ENCODE measurements around the gene C1orf159.
A peak's percentile ranks its signal among the peaks of the same experiment; 100 is the strongest.
"Not testable (repeated sequence)": the region's sequence is repeated elsewhere in the genome, so short reads cannot be mapped to it uniquely, and the experiment has no call there.

The C1orf159 gene

GRCh38 chr1:1145547-1145914 lies 29.6 kb upstream of the C1orf159 start:
- Mint-ChIP-seq H3K4me1 (no peaks in the 10 kb centered on the region), H3K4me3 (no peak overlapping the region), H3K9me3 (no peaks in the 10 kb centered on the region), H3K27ac (ENCODE audit: low read depth) (no peak overlapping the region), H3K27me3 (peaks cover 9% of the 10 kb centered on the region), H3K36me3 (ENCODE audit: insufficient read depth) (no peaks in the 10 kb centered on the region)
- ATAC-seq (replicated peaks; ENCODE audit: extremely low read depth, poor library complexity, severe bottlenecking) (no peak), DNase-seq (ENCODE audit: low spot score in 2 of 2) (no peak)

GRCh38 chr1:1144843-1145546 lies 29.1 kb upstream of the C1orf159 start:
- Mint-ChIP-seq H3K27me3 (peaks cover 9% of the 10 kb centered on the region), H3K36me3 (ENCODE audit: insufficient read depth) (no peaks in the 10 kb centered on the region), H3K4me1 (no peaks in the 10 kb centered on the region), H3K4me3 (no peak overlapping the region), H3K27ac (ENCODE audit: low read depth) (no peak overlapping the region), H3K9me3 (no peaks in the 10 kb centered on the region)
- ATAC-seq (replicated peaks; ENCODE audit: extremely low read depth, poor library complexity, severe bottlenecking) (no peak), DNase-seq (ENCODE audit: low spot score in 2 of 2) (no peak)

DNA sequence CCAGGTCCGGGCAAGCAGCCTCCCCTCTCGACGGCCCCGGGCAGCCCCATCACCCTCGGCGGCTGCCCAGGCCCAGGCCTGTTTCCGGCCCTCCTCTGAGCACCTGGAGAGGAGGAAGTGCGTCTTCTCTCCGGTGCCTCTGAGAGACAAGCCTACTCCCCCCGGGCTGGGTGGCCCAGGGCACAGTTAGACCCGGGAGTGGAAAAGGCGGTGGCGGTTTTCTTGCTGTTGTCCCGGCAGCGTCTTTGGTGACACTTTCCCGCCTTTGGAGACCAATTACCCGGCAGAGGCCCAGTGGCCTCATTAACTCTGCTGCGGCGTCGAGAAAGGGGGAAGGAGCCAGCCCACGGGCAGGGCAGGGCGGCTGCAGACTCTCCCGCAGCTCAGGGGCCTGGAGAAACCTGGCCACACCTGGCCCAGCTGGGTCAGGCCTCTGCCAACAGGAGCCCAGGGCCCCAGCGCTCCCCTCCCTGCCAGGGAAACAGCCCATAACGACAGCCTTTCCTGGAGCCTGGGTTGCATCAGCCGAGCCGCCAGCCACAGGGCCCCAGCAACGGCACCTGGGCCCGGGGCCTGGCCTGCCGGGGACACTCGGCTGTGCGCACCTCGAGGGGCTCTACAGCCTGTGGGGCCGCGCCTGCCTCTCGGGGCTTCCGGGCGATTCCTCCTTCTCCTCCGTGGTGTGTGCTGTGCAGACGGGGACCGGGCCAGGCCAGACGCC lies 28.4 kb upstream of the C1orf159 start:
- Mint-ChIP-seq H3K9me3 (no peaks in the 10 kb centered on the region), H3K4me1 (no peaks in the 10 kb centered on the region), H3K27me3 (peaks cover 9% of the 10 kb centered on the region), H3K4me3 (no peak overlapping the region), H3K36me3 (ENCODE audit: insufficient read depth) (no peaks in the 10 kb centered on the region), H3K27ac (ENCODE audit: low read depth) (no peak overlapping the region)
- ATAC-seq (replicated peaks; ENCODE audit: extremely low read depth, poor library complexity, severe bottlenecking) (peak; percentile 62), DNase-seq (ENCODE audit: low spot score in 2 of 2) (no peak)

DNA sequence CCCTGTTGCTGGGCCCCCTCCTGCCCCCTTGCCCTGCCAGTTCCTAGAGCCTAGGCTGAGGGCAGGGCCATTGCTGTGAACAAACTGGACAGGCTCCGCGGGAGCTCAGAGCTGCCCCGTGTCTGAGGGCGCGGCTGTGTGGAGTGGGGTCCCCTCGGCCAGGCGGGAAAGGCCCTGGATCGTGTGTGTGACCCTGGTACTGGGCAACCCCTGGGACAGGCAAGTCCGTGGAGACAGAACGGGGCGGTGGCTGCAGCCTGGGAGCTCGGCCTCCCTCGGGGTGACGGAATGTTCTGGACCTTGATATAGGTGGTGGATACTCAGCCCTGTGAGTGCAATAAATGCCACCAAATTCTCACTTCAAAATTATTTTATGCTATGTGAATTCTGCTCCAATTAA lies 27.7 kb upstream of the C1orf159 start:
- no peak overlapping the region for H3K4me3 Mint-ChIP-seq
- no peaks in the 10 kb centered on the region for H3K4me1 Mint-ChIP-seq
- no peaks in the 10 kb centered on the region for H3K36me3 Mint-ChIP-seq (ENCODE audit: insufficient read depth)
- H3K9me3 Mint-ChIP-seq, result no peaks in the 10 kb centered on the region
- peaks cover 9% of the 10 kb centered on the region for H3K27me3 Mint-ChIP-seq
- H3K27ac Mint-ChIP-seq (ENCODE audit: low read depth), result no peak overlapping the region
- no peak for DNase-seq (ENCODE audit: low spot score in 2 of 2)
- ATAC-seq (replicated peaks; ENCODE audit: extremely low read depth, poor library complexity, severe bottlenecking), result no peak

DNA sequence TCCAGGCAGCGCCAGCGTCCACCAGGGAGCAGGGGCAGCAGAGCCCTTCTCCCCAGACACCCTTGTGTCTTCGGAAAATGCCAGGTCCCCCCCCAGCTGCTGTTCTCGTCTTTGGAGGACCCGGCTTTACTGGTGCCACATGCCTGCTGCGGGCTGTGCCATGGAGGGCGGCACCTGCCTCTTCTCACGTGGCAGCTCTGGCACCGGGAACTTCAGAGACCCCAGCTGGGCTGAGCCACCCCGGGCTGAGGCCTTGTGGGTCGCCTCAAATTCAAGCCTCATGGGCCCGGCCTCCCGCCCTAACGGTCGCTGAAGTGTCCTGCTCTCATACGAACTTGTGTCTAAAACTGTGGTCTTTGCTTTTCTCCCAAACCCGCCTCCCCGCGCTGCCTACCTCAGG lies 27.0 kb upstream of the C1orf159 start:
- H3K36me3 Mint-ChIP-seq (ENCODE audit: insufficient read depth), result no peaks in the 10 kb centered on the region
- H3K9me3 Mint-ChIP-seq, result no peaks in the 10 kb centered on the region
- DNase-seq (ENCODE audit: low spot score in 2 of 2) (no peak), ATAC-seq (replicated peaks; ENCODE audit: extremely low read depth, poor library complexity, severe bottlenecking) (no peak)
- no peak overlapping the region for H3K4me3 Mint-ChIP-seq
- H3K27me3 Mint-ChIP-seq, result peaks cover 16% of the 10 kb centered on the region
- H3K27ac Mint-ChIP-seq (ENCODE audit: low read depth), result no peak overlapping the region
- H3K4me1 Mint-ChIP-seq, result peaks cover 3% of the 10 kb centered on the region

DNA sequence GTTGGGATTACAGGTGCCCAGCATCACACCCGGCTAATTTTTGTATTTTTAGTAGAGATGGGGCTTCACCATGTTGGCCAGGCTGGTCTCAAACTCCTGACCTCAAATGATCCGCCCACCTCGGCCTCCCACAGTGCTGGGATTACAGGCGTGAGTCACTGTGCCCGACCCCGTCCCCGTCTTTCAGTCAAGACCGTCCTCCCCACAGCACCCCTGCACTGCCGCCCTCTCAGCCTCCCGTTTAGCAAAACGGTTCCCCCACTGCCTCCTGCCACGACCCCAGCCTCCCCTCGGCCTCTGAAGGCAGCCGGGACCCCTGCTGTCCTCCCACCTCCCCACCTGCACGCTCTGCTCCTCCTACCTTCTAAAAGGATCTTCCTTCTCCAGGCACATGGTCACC lies 26.5 kb upstream of the C1orf159 start:
- peaks cover 20% of the 10 kb centered on the region for H3K27me3 Mint-ChIP-seq
- H3K36me3 Mint-ChIP-seq (ENCODE audit: insufficient read depth); H3K4me3 Mint-ChIP-seq; DNase-seq (ENCODE audit: low spot score in 2 of 2); H3K4me1 Mint-ChIP-seq; H3K27ac Mint-ChIP-seq (ENCODE audit: low read depth); ATAC-seq (replicated peaks; ENCODE audit: extremely low read depth, poor library complexity, severe bottlenecking); H3K9me3 Mint-ChIP-seq: not testable (repeated sequence)

GRCh38 chr1:1141911-1142250 lies 26.0 kb upstream of the C1orf159 start:
- no peak overlapping the region for H3K27ac Mint-ChIP-seq (ENCODE audit: low read depth)
- no peak overlapping the region for H3K4me3 Mint-ChIP-seq
- no peaks in the 10 kb centered on the region for H3K9me3 Mint-ChIP-seq

DNA sequence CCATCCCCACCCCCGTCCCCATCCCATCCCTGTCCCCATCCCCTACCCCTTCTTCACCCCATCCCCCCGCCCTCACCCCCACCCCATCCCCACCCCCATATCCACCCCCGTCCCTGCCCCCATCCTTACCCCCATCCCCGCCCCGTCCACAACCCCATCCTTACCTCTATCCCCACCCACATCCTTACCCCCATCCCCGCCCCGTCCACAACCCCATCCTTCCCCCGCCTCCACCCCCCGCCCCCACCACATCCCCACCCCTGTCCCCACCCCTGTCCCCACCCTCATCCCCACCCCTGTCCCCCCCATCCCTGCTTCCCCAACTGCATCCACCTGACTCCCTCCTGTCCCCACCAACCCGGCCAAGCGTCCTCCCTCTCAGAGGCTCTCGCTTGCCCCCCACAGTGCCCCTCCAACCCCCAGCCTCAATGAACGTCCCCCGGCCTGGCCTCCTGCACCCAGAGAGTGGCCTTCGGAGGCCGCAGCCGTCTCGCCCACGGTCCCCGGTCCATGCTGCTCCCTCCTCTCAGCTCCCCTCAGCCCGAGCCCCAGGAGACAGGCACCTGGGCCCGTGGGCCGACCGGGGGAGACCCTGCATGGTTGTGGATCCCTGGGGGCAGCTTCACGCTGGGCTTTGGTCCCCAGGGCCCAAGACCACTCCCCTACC lies 25.5 kb upstream of the C1orf159 start:
- H3K27ac Mint-ChIP-seq (ENCODE audit: low read depth), result no peak overlapping the region
- no peaks in the 10 kb centered on the region for H3K36me3 Mint-ChIP-seq (ENCODE audit: insufficient read depth)
- DNase-seq (ENCODE audit: low spot score in 2 of 2) (no peak), ATAC-seq (replicated peaks; ENCODE audit: extremely low read depth, poor library complexity, severe bottlenecking) (no peak)
- peaks cover 9% of the 10 kb centered on the region for H3K4me1 Mint-ChIP-seq
- no peaks in the 10 kb centered on the region for H3K9me3 Mint-ChIP-seq
- no peak overlapping the region for H3K4me3 Mint-ChIP-seq
- peaks cover 16% of the 10 kb centered on the region for H3K27me3 Mint-ChIP-seq

More at GRCh38 chr1:1141911-1142250, 26.0 kb upstream of the C1orf159 start:
- ATAC-seq (replicated peaks; ENCODE audit: extremely low read depth, poor library complexity, severe bottlenecking) (no peak), DNase-seq (ENCODE audit: low spot score in 2 of 2) (no peak)
- peaks cover 9% of the 10 kb centered on the region for H3K4me1 Mint-ChIP-seq
- no peaks in the 10 kb centered on the region for H3K36me3 Mint-ChIP-seq (ENCODE audit: insufficient read depth)
- H3K27me3 Mint-ChIP-seq, result peaks cover 20% of the 10 kb centered on the region

- DNase-seq (ENCODE audit: low spot score in 2 of 2) (no peak), ATAC-seq (replicated peaks; ENCODE audit: extremely low read depth, poor library complexity, severe bottlenecking) (no peak)
- Mint-ChIP-seq H3K27ac (ENCODE audit: low read depth) (no peak overlapping the region), H3K4me1 (peaks cover 9% of the 10 kb centered on the region), H3K9me3 (no peaks in the 10 kb centered on the region), H3K36me3 (ENCODE audit: insufficient read depth) (no peaks in the 10 kb centered on the region), H3K4me3 (no peak overlapping the region), H3K27me3 (peaks cover 11% of the 10 kb centered on the region)
Observed at GRCh38 chr1:1140673-1141072, 24.8 kb upstream of the C1orf159 start.

GRCh38 chr1:1137256-1138045 lies 21.6 kb upstream of the C1orf159 start:
- peaks cover 11% of the 10 kb centered on the region for H3K27me3 Mint-ChIP-seq
- H3K4me3 Mint-ChIP-seq, result peak overlapping the region; percentile 63
- ATAC-seq (replicated peaks; ENCODE audit: extremely low read depth, poor library complexity, severe bottlenecking) (peak; percentile 74), DNase-seq (ENCODE audit: low spot score in 2 of 2) (peak; percentile 34 to 56)
- no peaks in the 10 kb centered on the region for H3K9me3 Mint-ChIP-seq
- H3K4me1 Mint-ChIP-seq, result peaks cover 9% of the 10 kb centered on the region
- peak overlapping the region; percentile 41 for H3K27ac Mint-ChIP-seq (ENCODE audit: low read depth)
- H3K36me3 Mint-ChIP-seq (ENCODE audit: insufficient read depth), result no peaks in the 10 kb centered on the region

- ATAC-seq (replicated peaks; ENCODE audit: extremely low read depth, poor library complexity, severe bottlenecking), result peak; percentile 27
- Mint-ChIP-seq H3K4me3 (peak overlapping the region; percentile 41), H3K4me1 (peaks cover 9% of the 10 kb centered on the region), H3K36me3 (ENCODE audit: insufficient read depth) (no peaks in the 10 kb centered on the region), H3K27ac (ENCODE audit: low read depth) (no peak overlapping the region), H3K27me3 (peaks cover 11% of the 10 kb centered on the region), H3K9me3 (no peaks in the 10 kb centered on the region)
- DNase-seq (ENCODE audit: low spot score in 2 of 2), result no peak
Observed at GRCh38 chr1:1136547-1137230, 20.8 kb upstream of the C1orf159 start.

Measured in central memory CD8-positive, alpha-beta T cell (primary cell).